Measurements from ENCODE around the gene CD53.
"Not testable (repeated sequence)": the region's sequence is repeated elsewhere in the genome, so short reads cannot be mapped to it uniquely, and the experiment has no call there.

Gene CD53, protein sequence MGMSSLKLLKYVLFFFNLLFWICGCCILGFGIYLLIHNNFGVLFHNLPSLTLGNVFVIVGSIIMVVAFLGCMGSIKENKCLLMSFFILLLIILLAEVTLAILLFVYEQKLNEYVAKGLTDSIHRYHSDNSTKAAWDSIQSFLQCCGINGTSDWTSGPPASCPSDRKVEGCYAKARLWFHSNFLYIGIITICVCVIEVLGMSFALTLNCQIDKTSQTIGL

DNA sequence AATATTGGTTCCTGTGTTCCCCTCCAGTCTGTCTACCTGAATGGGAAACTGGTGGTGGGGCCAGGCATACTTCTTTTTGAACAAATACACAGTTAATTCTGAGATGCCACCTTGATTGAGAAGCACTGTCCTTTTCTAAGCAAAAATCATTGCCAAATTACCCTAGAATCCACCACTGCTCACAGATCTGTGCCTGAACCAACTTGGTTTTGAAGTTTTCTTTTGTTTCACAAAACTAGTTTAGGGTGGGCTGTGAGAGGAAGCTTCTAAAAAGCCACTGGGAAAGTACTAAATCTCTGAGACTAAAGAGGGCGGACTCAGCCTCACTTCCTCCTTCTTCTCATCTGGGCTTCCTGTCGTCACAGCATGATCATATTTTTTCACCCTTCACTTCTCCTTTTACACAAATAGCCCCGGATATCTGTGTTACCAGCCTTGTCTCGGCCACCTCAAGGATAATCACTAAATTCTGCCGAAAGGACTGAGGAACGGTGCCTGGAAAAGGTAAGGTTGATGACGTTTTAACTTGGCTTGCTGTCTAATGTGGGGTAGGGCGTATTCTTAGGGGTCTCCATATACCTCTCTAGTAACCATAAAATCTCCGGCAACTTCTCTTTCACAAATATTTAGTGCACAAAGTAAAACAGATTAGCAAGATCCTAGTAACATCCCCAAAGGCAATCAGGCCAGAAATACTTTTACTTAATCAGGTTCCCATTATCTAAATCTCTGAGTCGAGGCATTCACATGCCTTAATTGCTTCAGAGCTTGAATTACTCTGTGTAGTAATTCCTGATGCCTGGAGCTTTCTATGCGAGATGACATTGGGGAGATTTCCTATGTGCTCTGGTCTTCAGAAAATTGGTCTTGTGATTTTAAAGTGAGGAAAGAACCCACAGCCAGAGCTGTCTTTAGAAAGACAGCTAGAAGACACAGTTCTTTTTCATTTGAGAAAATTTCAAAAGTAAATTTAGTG lies at the start of gene CD53:
Gene CD53 (plus strand): TSS at position 404 of the 976 bp plus-strand sequence. CDS start 18,261 bp downstream, outside the sequence.
- DNase-seq, result peak in 5 of 56 donors; percentile 2 to 10 (median 3)

DNA sequence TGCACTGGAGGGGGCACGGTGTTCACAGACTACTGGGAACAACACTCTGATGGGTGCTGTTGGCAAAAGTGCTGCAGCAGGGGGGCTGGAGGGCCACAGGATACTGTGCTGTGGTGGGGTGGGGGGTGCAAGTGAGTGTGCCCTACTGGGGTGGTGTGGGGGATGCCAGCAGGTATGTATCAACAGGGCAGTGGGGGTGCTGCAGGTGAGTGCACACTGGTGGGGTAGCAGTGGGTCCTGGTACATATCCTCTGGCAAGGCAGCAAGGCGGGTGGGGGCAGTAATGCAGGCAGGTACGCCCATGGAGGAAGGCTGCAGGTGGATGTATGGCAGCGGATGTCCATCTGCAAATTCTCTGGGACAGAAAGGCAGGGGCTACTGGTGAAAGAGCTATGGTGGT lies 48.8 kb upstream of the CD53 start:
- no peak for DNase-seq

DNA sequence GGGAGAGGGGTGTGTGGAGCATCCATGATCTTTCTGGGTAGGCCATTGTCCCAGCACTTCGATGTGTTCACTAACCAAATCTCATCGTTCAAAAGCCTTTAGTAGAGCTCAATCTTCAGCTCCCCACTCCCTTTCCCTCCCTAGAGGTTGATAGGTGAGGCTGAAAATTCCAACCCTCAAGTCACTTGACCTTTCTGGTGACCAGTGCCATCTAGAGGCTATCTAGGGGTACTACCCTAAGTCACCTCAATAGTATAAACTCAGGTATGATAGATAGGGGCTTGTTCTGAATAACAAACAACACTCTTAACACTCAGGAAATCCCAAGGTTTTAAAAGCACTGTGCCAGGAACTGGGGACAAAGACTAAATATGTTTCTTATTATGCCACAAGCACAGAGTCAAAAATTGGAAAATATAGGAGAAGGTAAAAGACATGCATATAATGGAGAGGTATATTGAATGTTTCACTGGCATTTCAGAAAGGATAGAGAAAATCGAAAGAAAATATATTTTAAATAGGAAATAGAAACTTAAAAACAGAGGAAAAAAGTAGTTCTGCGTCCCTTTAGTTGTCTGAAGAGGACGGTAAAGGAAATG lies 42.9 kb upstream of the CD53 start:
- no peak for DNase-seq

DNA sequence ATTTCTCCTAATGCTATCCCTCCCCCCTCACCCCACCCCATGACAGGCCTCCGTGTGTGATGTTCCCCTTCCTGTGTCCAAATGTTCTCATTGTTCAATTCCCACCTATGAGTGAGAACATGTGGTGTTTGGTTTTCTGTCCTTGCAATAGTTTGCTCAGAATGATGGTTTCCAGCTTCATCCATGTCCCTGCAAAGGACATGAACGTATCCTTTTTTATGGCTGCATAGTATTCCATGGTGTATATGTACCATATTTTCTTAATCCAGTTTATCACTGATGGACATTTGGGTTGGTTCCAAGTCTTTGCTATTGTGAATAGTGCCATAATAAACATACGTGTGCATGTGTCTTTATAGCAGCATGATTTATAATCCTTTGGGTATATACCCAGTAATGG lies 39.2 kb upstream of the CD53 start:
- DNase-seq, result not testable (repeated sequence)

DNA sequence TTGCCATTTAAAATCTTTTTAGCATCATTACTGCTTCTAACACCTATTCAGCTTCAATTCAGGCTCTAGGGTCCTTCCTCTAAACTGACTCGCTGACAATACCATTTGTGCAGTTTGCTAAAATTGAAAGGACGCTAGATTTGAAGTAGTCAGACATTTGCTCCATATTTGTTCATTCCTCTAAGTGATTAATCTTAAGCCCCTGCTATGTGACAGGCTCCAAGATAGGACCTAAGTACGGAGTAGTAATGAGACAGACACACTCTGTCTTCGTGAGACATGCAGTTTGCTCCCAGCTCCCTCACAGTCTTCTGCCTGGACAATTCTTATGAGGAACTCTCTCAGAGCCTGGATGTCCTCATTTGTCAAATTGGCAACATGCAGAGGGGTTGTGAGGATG lies 26.1 kb upstream of the CD53 start:
- DNase-seq, result no peak

DNA sequence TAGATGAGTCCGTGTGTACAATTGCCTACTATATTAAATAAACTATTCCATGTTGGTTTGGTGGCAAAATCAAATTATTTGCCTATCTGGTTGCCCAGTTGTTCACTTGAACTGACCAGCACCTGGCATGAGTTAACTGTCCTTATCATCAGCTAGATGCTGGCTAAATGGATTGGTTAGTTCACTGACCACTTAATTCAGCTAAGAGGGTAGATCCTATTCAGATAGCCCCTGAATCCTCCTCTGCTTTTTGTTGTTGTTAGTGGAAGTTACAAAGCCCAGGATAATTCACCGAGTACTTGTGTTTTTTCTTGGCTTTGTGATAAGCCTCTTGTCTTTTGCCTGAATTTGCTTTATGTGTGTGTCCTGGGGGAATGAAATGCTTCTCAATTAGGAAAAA lies 22.8 kb upstream of the CD53 start:
- no peak for DNase-seq

DNA sequence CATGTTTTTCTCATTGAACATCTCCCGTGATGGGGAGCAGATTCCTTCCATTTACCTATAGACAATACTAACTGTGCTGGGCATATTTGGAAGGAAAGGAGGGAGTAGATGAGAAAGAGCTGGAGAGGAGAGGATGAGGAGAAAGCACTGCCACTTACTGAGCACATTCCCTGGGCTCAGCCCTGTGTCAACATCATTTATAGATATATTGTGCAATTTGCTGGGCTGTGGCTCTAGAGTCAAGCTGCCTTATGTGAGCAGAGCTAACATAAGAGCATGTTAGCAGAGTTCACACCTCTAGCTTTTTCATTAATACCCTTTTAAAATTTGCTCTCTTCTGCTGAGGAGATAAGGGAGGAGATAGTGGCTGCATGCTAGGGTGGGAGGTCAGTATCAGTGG lies 22.3 kb upstream of the CD53 start:
- no peak for DNase-seq

DNA sequence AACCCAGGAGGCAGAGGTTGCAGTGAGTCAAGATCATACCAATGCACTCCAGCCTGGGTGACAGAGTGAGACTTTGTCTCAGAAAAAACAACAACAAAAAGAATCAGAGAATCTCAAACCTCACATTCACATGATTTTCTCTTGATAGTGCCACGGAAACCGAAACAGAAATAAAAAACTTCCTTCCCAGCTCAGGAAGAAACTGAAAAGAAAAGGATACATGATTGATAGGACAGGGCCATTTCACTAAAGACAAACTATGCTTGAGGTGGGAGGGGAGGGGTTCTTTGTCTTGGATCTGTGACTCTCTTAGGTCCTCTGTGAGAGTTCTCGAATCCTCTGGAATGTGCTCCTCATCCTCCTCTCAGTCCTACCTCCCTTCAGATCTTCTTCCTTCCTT lies 19.8 kb upstream of the CD53 start:
- DNase-seq, result no peak

DNA sequence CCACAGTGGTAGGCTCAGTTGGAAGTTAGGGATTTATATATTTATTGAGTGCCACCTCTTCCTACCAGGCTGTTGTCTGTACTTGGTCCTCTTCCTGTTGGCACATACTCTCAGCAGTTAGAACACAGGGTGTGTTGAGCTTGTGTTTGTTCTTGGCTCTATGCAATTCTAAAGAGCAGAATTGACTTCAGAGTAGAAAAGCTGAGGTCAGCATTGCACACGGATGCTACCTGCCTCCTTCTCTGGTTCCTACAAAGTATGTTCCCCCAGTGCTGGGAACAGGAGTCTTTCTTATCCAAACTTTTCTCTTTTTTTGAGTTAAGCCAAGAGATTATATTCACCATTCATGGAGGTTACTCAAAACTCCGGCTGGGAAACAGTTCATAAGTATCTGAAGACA lies 16.5 kb upstream of the CD53 start:
- no peak for DNase-seq

DNA sequence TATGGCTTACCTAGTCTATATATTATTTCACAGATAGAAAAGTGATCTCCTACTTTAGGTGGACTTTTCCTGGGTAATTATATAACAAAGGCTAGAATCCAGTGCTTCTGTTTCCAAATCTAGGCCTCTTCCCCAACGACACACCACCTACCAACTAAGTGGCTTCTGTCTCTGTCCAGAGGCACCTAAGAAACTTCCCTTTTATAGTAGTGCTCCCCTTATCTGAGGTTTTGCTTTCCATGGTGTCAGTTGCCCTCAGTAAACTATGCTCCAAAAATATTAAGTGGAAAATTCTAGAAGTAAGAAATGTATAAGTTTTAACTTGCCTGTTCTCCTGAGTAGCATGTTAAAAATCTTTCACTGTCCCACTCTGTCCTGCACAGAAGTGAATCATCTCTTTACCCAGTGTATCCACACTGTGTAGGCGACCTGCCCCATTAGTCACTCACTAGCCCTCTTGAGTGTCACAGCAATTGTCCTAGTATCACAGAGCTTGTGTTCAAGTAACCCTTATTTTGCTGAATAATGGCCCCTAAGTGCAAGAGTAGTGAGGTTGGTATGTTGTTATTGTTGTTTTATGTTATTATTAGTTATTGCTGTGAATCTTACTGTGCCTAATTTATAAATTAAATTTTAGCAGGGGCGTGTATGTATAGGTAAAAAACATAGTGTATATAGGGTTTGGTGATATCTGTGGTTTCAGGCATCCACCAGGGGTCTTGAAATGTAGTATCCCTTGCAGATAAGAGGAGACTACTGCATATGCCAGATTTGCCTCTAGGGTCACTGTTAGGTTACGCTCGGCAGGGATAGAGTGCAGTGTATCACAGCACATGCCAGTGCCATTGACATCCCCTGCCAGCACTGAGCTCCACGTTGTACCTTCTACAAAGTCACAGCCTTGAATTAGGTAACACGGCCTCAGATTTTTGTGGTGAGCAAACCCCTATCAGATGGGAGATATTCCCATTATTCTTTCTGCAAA lies 14.7 kb upstream of the CD53 start:
- DNase-seq, result no peak

DNA sequence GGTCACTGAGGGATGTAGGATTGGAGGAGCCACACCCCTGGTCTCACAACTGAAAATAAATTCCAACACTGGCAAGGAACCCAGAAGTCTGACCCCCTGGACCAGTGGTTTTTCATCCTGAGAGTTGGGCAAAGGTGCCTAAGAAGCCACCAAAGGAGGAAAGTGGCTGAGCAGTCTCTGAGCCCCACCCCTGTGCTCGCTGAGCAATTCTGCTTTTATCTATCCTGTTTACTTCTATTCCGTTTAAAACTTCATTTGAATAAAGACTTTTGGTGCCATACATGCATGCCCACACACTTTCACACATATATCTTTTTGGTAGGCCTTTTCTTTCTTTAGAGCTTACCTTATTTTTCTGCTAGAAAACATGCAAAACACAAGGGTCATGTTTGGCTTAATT lies 13.9 kb upstream of the CD53 start:
- no peak for DNase-seq

DNA sequence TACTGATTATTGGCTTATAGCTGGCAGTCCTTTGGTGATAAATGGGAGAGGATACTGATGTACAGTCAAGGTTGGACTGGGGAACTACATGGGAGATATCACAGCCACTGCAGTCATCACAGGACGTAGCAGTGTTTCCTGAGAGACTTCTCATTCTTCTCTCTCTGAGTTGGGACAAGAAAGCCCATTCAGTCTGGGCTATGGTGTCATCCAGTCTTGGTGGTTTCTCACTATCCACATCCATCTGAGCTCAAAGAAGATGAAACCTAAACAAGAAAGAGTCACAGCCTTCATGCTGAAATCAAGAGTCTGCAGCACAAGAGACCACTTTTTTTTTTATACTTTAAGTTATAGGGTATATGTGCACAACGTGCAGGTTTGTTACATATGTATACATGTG lies 12.8 kb upstream of the CD53 start:
- DNase-seq, result no peak

DNA sequence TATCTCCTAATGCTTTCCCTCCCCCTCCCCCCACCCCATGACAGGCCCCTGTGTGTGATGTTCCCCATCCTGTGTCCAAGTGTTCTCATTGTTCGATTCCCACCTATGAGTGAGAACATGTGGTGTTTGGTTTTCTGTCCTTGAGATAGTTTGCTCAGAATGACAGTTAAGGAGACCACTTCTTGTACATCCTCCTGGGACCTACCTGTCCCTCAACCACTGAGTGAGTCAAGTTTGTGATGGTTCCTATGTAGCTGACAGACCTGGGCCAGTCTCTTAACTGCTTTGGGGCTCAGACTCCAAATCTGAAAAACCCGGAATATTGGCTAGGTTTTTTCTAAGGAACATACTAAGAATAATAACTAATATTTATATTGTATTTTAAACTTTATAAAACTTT lies 12.3 kb upstream of the CD53 start:
- not testable (repeated sequence) for DNase-seq

DNA sequence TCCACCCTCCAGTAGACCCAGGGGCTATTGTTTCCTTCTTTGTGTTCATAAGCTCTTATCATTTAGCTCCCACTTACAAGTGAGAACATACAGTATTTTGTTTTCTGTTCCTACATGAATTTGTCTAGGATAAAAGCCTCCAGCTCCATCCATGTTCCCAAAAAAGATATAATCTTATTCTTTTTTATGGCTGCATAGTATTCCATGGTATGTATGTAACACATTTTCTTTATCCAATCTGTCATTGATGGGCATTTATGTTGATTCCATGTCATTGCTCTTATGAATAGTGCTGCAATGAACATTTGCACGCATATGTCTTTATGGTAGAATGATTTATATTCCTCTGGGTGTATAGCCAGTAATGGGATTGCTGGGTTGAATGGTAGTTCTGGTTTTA lies 11.0 kb upstream of the CD53 start:
- not testable (repeated sequence) for DNase-seq

DNA sequence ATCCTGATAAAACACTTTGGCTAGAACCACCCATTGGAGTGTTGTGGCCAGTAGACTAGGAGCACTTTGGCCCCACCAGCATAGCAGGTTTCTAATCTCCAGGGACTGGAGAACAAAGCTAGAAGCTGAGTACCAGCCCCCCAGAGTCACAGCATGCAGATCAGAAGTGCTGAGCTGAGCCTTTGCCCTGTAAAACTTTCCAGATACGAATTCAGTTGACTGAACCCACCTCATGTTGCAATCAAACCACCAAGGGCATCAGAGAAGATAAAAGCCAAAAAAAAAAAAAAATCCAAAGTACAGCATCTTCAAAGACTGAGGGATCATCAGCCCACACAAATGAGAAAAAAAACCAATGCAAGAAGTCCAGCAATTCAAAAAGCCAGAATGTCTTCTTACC lies 8.7 kb upstream of the CD53 start:
- DNase-seq, result no peak

DNA sequence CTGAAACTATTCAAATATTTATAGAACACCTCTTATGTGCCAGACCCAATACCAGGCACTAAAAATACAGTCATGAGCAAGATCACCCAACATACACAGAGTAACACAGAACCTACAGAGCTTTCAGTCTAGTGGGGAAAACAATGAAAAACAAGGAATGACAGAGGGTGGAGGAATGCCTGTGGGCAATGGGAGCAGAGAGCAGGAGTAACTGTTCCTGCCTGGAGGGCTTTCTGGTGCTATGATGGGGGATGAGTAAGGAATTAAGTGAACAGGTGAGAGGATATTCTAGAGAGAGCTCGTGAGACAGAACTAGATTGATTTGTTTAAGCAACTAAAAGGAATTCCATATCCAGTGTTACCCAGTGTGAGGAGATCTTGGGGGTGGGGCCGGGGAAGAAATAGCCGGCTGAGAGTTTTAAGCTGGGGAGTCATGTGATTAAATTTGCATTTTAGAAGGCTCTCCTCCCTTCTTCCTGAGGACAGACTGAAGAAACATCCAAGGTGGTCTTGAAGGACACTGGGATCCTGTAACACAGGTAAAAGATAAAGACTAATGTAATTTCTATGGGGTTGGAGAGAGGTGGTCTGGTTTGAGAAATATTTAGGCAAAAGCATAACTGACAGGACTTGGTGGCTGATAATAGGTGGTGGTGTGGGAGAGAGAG lies 2.1 kb upstream of the CD53 start:
- DNase-seq, result no peak

DNA sequence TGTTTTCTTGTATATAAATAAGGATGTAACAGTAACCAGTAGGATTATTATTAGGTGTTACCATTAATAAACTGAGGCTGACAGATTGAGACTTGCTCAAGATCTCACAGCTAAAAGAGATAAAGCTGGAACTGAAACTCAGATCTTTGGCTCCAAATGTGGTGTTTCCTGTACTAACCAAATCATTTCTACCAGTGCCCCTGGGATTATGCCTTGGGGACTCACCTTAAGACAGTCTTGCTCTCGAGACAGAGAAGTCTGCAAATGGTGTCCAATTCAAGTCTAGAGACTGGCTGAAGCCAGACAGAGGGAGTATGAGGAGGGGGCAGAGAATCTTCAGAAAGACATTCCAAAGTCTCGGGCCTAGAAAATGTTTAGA lies 593 bp upstream of the CD53 start:
- no peak for DNase-seq

DNA sequence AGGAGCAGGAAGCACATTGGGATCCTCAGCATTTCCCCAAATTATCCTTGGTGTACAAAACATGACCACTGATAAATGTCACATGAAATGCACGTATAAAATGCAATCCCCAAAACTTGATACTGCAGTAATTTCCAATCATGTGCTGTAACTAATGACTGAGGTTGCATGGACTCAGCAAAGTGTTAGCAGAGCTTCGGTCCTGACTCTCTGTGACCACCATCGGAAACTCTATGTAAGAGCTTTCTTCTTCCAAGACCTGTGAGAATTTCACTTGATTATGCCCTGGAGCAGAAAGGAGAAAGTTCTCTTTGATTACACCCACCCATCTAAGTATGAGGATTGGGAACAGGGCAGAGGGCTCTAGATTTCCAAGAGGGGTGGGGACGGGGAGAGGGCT lies 908 bp downstream of the CD53 start:
- no peak for DNase-seq

DNA sequence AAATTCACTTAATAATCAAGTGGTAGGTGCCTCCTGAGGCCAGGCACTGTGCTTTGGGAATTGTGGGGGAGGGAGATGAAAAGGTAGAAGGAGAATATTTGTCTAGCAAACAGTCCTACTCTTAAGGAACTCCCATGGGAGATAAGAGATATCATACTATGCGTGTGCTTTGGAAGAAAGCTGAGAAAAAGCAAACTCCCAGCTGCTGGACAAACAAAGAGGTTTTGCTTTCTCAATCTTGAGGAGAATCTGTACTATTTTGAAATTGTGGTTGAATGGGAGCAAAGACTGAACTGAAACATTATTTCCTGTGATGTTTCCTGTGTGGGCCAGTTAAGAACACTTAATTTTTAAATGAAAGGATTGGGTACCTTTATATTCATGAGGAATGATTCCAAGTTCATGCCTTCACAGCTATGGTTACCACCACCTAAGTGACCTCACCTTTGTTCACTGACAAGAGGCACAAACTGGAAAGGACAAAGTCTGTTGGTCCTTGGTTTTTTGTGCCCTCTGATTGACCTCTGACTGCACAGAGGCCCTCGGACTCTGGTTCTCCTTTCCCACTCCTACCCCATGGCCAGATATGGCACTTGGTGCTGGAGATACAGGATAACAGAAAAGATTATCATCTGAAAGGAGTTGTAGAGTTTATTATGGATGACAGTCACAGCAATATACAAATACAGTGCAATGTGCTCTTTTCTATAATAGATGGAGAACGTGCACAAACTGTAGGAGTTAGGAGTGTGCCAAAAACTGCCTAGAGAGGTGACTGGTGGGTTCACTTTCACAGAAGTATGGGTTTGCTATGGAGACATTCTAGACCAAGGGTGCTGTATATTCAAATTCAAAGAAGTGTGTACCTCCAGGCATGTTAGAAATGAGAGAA lies 1.6 kb downstream of the CD53 start:
- no peak for DNase-seq
